Activated CD8-positive, alpha-beta T cell treated with anti-CD3 and anti-CD28 coated beads for 36 hours (primary cell): ENCODE measurements around the gene POU6F1. TPM values are rescaled to one million over a fixed set of nuclear protein-coding genes. Genes with fewer than 3 reads are reported as not detected.

Source experiments
- ATAC-seq: fragments of 200-7000 bp; cut with Tn5 transposase; one replicate; pipeline ENCODE4 v1.10.0; 2021; ENCODE audit warnings: mild to moderate bottlenecking, moderate library complexity
- CTCF ChIA-PET: fragments of 350-600 bp; sonication (Branson Sonifier 250); formaldehyde crosslinking; loops from one replicate; lab custom pipeline; 2021; ENCODE audit warnings: antibody characterized with exemption; lab: Charles Lee
- POLR2A ChIA-PET: fragments of 350-600 bp; sonication (Branson Sonifier 250); formaldehyde crosslinking; loops from one replicate; lab custom pipeline; 2021; ENCODE audit warnings: antibody characterized with exemption; lab: Charles Lee
- DNase-seq: peaks from one replicate; pipeline ENCODE4 v3.0.0-alpha.2; 2020
- H3K27ac Mint-ChIP-seq: one replicate; pipeline ENCODE4 v1.8.0; 2021; ENCODE audit warnings: mild to moderate bottlenecking, mixed read lengths
- H3K27me3 Mint-ChIP-seq: one replicate; pipeline ENCODE4 v1.8.0; 2021; ENCODE audit warnings: mixed read lengths
- H3K36me3 Mint-ChIP-seq: one replicate; pipeline ENCODE4 v1.8.0; 2021; ENCODE audit warnings: low read depth, mixed read lengths
- H3K4me1 Mint-ChIP-seq: one replicate; pipeline ENCODE4 v1.8.0; 2021; ENCODE audit warnings: low read depth, mixed read lengths
- H3K4me3 Mint-ChIP-seq: one replicate; pipeline ENCODE4 v1.8.0; 2021; ENCODE audit warnings: mild to moderate bottlenecking, moderate library complexity, mixed read lengths
- H3K9me3 Mint-ChIP-seq: one replicate; pipeline ENCODE4 v1.8.0; 2021; ENCODE audit warnings: mixed read lengths
- CTCF ChIP-seq: fragments of 200-600 bp; IDR thresholded peaks from one replicate; pipeline ENCODE4 v1.8.0; 2022; ENCODE audit warnings: antibody characterized with exemption, mild to moderate bottlenecking
- intact Hi-C: fragments of 100-400 bp; cut with micrococcal nuclease; formaldehyde crosslinking; loops from one replicate; pipeline ENCODE4 v1.10.0; 2022
- total RNA-seq, 2 experiments: library from RNA; stranded (reverse); gene quantifications; one replicate each; pipeline ENCODE4 v1.2.3, GENCODE V29; 2021

Gene POU6F1
- total RNA-seq, 2 experiments from 2014 or later = 5.8 to 7.3 TPM

DNA sequence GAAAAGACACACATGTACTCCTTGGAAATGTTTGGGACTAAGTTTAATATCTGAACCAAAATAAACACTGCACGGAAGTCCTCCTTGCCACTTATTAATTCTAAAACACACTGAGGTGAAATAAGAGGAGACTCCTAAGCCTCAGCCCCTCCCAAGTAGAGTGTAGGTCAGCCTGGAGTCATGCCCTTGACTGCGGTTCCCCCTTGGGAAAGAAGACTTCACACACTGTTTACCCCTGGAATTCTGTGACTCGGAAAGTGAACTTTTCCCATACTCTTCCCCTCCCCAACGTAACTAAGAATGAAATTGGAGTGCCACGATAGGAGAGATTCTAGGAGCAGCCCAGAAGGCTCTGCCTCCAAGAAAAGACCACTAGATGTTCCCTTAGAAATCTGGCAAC is 36.3 kb downstream of the POU6F1 start:
- intact Hi-C loops = no loop called here
- Mint-ChIP-seq H3K27me3 (no peaks in the 10 kb centered on the region), H3K36me3 (no peaks in the 10 kb centered on the region), H3K27ac (no peak overlapping the region), H3K4me1 (no peaks in the 10 kb centered on the region), H3K9me3 (no peaks in the 10 kb centered on the region), H3K4me3 (no peak overlapping the region)
- ChIA-PET POLR2A (no interaction called here), CTCF (no interaction called here)
- DNase-seq (no peak), ATAC-seq (no peak)
- no peak for TF ChIP-seq CTCF

GRCh38 chr12:51177897-51178296 is 40.0 kb downstream of the POU6F1 start:
- Mint-ChIP-seq H3K27me3 (no peaks in the 10 kb centered on the region), H3K9me3 (no peaks in the 10 kb centered on the region), H3K4me3 (no peak overlapping the region), H3K36me3 (no peaks in the 10 kb centered on the region), H3K4me1 (peaks cover 2% of the 10 kb centered on the region), H3K27ac (no peak overlapping the region)
- CTCF ChIA-PET = interaction anchor here (1.5 kb wide), 1 partner anchor 164 kb away, joined by 6 read pairs; no protein-coding TSS in a partner anchor
- DNase-seq = no peak
- intact Hi-C loops = no loop called here
- no peak for TF ChIP-seq CTCF
- POLR2A ChIA-PET = no interaction called here
- no peak for ATAC-seq

- no peak for DNase-seq
- ChIA-PET CTCF (interaction anchor here (1.0 to 1.2 kb wide), 2 partner anchors 42 to 166 kb away, joined by 3 to 5 read pairs; no protein-coding TSS in a partner anchor), POLR2A (interaction anchor here (0.9 kb wide), 1 partner anchor 78 kb away, joined by 3 read pairs; no protein-coding TSS in a partner anchor)
- TF ChIP-seq CTCF = no peak
- intact Hi-C loops = no loop called here
- Mint-ChIP-seq H3K27me3 (no peaks in the 10 kb centered on the region), H3K9me3 (no peaks in the 10 kb centered on the region), H3K36me3 (peaks cover 5% of the 10 kb centered on the region), H3K4me1 (peaks cover 14% of the 10 kb centered on the region), H3K4me3 (no peak overlapping the region), H3K27ac (no peak overlapping the region)
- no peak for ATAC-seq
These were observed 43.4 kb downstream of the POU6F1 start for GRCh38 chr12:51174501-51174900.

DNA sequence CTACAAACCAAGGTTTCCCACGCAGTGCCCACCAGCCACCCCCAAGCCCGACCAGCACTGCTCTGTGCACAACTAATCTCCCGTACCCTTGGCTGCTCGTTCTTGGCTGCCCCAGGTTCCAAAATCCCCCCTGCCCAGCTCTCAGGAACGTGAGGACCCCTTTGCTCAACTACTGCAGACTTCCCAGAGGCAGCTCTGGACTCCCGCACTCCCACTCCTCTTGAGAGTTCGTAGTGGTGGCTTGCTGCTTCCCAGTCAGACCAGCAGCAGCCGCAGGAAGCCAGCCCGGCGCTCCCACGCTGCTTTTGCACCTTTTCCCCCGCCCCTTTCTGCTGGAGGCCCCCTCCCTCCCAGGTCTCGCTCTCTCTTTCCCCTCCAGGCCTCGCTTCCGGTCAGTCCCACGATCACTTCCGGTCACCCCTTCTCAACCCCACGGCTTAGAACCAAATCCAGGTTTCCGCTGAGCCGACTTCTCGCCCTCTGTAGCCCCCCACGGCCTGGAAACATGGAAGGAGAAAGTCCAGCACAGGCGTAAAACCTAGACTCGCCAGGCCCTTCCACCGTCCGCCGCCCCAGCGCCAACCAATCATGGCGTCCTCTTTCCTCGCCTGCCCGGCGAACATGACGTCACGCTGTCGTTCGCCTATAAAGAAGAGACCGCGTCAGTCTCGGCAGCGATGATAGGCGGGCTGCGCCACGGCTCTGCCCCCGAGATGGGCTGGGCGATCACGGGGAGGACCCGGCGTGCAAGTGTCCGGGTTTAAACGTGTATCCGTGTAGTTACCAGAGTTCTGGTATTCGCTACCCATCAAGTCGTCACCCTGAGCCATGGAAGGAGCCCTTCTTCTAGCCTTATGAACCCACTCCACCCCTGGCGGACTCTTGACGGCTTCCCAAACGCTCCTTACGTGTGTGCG is 45.1 kb downstream of the POU6F1 start, which contains the start of gene TFCP2:
Gene TFCP2, minus strand, starts transcription at position 621 of the 917 bp plus-strand sequence. CDS start 713 bp downstream, outside the sequence.
- ATAC-seq = peak; percentile 98
- TF ChIP-seq CTCF = no peak
- H3K9me3 Mint-ChIP-seq = no peaks in the 10 kb centered on the region
- POLR2A ChIA-PET = interaction anchor here (0.5 to 2.4 kb wide), 5 partner anchors 11 to 124 kb away, joined by 3 to 6 read pairs (median 4); partner anchors contain the start of genes LETMD1 and POU6F1
- H3K27me3 Mint-ChIP-seq = no peaks in the 10 kb centered on the region
- peak within 1 kb of the TSS; percentile 53 for H3K27ac Mint-ChIP-seq
- CTCF ChIA-PET = interaction anchor here (1.5 to 1.9 kb wide), 2 partner anchors 9 to 45 kb away, joined by 3 to 6 read pairs; partner anchors contain the start of gene POU6F1
- peaks cover 6% of the 10 kb centered on the region for H3K36me3 Mint-ChIP-seq
- peaks cover 17% of the 10 kb centered on the region for H3K4me1 Mint-ChIP-seq
- H3K4me3 Mint-ChIP-seq = no peak within 1 kb of the TSS
- intact Hi-C loops = no loop called here
- DNase-seq = peak; percentile 96
